GM19043 (cell line): ENCODE results near the gene MCM9.

ENCODE experiments used
- ATAC-seq: cut with Tn5 transposase; IDR thresholded peaks from one replicate; pipeline ENCODE4 v1.9.1; 2021; ENCODE audit warnings: low read depth; ENCODE audit not compliant: unreplicated experiment

The MCM9 gene

DNA sequence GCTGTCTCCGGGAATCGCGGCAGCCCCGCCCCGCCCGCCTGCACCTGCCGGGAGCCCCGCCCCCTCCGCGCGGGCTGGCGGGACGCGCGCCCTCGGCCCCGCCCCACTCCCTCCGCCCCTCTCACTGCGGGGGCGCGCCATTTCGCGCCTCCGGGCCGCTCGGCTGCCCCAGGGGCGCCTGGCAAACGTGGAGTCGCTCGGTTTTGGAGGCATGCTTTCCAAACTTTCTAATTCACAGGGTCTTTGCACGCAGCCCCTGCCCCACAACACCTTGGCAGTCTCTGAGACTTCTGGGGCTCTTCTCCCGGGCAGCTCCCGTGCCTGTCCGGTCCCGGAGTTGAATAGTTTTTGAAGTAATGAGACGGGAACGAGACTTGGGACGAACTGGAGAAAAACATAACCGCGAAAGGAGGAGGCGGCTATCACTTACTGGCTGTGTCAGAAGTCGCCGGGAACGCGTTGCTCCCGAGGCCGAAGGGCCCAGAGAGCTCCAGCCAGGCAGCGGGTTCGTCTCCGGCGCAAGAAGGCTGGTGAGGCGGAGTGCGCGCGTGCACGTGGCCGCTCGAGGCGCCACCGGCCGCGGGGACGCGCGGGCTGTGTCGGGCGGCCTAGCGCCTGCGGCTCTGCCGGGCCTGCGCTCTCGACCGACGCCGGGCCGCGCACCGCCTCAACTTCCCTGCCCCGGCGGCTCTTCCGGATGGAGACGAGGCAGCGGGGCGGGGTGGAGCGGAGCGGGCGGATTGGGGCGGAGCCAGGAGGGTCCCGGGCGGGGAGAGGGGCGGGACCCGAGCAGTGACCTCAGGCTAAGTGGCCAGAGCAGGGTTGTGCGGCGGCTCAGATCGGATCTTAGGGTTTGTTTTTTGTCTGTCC lies at the start of gene MCM9:
MCM9 (minus strand) TSS at position 699 of the 870 bp plus-strand sequence. CDS start 3,436 bp downstream, outside the sequence.
- peak; percentile 95 for ATAC-seq

DNA sequence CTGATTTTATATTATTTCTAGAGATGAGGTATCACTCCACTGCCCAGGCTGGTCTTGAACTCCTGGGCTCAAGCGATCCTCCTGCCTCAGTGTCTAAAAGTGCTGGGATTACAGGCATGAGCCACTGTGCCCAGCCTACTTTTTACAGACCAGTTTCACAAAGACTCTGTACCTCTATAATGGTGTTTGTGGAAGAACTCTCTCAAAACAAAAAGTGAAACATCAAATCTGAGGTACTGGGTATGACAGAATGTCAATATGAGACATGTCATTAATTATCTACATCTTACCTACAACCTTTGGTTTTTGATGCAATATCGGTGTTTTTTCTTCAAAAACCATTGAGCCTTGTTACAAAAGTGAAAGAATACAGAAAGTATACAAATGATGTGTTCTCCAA lies 49.4 kb upstream of the MCM9 start:
- no peak for ATAC-seq

DNA sequence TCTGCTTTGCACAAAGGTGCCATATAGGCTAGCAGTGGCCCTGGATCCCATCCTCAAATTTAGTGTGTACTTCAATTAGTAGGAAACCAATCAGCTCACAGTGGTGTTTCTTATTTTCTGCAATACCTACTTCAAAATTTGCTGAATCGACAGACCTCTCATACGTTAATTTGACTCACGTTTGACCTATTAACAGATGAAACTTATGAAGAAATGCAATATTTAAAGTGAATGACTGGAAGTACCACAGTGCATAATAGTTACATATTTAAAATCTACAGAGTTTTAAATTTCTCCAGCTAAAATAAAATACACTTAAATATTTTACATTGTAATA lies 47.6 kb upstream of the MCM9 start:
- ATAC-seq = no peak

DNA sequence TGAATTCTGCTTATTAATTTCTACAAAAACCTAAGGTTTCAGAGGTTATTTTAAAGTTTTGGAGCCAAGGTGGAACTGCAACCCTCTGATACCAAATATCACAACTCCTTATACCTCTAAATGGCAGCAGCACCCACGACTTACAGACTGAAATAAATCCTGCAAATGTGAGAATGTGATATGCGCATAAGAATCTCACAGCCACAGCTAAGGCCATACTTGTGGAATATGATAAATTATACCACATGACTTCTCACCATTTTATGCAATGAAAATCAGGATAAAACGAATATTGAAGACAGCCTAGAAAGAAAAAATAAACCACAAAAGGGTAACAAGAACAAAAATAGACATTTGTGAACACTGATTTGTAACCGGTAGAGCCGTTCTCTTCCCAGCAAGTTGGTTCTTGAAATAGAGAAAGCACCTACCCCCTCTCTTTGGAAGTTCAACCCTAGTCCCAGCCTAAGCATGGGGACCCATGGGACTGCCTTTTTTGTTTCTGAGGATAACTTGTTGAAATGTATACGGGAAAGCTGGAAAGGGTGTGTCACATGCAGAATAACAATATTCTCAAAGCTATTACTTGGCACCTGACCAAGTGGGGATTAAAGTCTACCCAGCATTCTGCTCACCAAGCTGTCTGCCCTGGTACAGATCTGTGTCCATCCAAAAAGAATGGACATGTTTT lies 47.1 kb upstream of the MCM9 start:
- no peak for ATAC-seq

DNA sequence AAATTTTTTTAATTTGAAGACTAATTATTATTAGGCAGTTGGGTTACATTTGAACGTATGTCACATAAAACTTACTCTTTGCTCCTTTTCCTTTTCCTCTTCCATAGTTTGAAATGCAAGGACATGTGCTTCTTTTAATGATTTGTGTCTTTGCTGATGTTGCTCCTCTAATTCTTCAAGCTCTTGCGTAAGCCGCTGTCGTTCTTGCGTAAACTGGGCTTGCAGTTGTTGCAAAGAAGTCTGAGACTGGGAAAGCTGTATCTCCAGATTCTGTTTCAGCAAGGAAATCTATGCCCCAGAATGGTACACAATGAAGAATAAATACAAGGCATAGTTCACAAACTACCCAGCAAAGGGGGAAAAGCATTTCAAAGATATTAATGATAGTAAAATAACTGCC lies 45.1 kb upstream of the MCM9 start:
- no peak for ATAC-seq

DNA sequence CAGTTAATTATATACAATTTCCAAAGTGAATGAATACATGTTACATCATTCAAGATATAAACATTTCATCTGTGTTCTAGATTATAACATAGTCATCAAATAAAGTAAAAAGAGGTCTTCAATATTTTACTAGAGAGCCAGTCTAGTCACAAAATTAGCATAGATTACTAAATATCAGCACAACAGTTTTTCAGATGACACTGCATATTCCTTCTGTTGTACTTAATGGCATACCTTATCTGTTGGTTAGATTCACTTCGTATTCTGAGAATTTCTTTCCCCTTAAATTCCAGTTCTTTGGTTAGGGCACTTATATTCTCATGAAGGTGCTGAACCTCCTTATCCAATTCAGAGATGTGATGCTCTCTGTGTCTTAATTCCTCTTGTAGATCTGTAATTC lies 39.8 kb upstream of the MCM9 start:
- ATAC-seq = no peak

DNA sequence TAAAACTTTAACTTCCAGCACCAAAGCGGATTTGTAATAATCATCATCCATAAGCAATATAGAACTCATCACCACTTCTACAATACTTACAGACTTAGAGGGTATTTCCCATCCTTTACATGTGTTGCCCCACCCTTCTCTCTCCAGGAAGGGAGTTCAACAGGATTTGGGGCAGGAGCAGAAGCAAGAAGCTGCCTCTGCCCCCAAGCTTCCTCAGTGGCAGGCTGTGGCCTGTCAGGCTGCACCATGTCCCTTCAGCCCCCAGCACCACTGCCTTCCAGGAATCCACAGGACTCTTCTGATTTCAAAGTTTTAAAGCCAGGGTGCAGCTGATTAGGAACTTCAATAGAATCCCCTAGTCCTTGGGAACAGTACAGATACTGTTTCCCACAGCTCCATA lies 36.7 kb upstream of the MCM9 start:
- no peak for ATAC-seq

DNA sequence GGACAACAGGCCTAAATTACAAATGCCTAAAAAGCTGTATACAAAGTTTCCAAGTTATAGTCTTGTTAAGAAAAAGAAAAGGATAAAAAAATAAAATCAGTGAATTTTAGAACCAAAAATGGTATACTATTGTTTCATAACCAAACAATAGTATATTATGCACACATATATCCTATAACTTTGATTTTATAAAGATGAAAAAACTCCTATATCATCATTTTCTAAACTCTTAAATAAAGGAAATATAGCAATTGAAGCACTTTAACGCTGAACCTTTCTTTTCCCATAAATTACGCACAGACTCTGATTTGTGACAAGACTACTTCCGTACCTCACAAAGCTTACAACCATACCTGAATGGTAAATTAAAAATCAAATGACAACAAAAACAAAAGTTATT lies 35.9 kb upstream of the MCM9 start:
- no peak for ATAC-seq

DNA sequence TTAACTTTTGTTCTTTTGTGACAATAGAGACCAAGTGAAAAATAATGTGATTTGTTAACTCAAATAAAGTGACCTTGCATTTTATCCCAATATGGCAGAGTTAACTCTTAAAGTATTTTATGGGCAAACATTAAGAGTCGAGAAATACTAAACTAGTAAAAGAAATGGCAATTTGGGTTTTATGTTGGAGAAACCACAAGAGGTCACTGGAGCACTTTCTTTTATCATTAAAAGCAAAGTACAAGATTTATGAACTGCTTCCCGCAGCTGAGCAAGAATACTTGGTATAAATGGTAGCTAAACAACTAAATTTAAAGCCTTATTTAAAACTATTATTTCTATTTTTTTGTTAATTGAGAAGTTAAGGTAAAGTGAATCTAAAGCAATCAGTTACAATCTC lies 33.5 kb upstream of the MCM9 start:
- ATAC-seq = no peak

DNA sequence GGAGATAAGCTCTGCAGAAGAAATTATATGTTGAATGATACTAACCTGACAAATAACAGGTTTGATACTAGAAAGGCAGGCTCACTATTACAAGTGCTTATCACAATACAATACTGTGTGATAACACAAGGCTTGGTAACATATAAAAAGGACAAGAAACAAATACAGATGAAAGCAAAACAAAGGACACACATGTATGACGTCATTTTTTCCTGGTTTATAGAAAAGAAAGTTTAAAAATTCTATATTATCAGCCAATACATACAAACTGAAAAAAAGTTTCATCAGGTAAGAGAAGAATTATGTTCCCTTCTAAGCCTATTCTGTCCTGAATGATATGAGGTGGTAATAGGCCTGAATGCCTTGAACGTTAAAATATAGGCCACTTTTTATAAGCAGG lies 32.3 kb upstream of the MCM9 start:
- no peak for ATAC-seq

DNA sequence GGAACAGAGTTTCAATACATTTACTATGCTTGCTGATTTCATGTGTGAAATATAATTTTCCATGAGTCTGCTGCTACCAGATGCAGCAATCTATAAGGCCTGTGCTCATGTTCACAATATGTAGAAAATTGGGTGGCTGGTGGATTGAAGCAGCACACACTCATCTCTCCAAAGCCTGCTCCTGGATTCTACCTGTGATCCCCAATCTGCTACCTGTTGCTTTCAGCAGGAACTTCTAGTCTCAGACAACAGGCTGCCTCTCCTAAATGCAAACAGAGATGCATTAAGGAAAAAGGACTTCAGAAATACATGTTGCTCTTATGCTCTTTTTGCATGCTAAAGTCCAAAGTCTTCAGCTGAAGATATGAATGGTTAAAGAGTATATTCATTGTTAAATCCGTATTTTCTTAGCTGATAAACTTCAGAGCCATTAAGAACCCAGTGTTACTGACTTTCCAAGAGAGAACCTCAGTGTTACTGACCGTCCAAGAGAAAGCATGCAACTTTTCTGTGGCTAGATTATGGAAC lies 30.9 kb upstream of the MCM9 start:
- ATAC-seq = no peak

DNA sequence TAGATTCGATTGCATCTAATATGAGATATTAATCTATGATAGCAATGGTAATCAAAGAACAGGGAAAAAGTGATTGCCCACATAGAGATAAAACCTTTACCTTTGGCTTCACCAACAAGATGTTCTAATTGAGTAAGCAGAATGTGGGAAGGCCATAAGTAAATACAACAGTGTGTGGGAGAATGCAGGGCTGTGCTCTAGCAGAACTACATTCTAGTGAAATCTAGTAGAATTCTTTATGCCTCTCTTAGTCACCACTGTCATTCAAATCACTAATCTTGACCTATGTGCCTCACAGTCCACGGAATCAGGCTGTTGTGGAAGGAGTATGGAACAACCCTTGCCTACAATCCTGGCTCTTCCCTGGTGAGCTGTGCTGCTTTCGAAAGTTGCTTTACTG lies 30.4 kb upstream of the MCM9 start:
- ATAC-seq = no peak

DNA sequence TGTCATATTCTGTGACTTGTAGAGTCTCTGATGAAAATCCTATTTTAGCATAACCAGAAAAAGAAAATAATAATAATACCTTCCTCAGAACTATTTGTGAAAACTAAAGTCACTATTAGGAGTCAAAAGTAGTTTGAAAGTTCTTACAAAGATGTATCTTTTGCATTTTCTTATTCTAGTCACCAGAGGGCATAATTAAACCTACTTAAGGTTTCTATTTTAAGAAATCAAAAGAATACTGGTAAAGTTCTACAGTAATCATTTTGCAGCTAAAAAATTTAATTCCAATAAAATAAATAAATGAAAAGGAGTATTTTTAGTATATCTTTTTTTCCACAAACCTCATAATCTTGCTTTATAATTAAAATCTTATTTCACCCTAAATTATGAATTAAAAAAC lies 28.0 kb upstream of the MCM9 start:
- no peak for ATAC-seq

DNA sequence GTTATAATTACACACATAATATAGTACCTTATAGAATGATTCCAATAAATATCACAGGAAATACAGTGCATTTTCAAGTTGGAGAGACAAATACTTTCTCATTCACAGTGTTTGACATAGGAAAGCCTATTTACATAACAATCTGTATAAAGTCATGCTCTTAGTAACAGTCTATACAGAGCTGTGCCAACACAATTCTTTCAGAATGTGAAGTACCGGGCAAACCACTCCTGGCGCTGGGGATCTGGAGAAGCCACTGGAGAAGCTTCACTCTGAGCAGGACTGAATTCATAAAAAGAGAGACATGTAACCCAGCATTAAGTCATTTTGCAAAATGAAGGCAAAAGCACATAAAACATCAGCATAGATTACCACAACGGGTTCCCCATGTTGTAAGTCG lies 24.9 kb upstream of the MCM9 start:
- ATAC-seq = no peak

DNA sequence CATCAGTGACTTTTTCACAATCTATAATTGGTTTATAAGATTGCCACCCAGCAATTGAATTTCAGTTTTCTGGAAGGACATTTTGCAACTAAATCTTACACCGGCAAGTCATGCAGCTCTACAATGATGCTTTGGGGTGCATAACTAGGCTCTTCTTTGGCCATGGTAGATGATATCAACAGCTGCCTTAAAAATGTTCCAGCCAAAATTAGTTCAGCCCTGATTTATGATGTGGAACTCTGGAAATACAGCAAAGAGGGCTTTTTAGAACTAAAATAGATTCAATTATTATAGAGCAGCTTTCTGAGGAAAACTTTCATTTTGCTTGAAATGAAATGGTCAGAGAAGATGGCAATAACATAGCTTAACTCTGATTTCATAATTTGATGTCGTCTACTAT lies 18.4 kb upstream of the MCM9 start:
- no peak for ATAC-seq

DNA sequence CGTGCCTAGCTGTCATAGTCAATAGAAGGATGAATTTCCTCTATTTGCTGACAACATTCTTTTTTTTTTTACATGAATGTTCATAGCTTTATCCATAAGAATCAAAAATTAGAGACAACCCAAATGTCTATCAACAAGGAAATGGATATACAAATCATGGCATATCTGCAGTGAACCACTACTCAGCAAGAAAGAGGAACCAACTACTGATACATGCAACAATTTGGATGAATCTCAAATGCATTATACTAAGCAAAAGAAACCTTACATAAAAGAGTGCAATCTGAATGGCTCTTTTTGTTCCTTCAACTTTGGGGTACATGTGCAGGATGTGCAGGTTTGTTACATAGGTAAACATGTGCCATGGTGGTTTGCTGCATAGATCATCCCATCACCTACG lies 17.7 kb upstream of the MCM9 start:
- ATAC-seq = no peak

DNA sequence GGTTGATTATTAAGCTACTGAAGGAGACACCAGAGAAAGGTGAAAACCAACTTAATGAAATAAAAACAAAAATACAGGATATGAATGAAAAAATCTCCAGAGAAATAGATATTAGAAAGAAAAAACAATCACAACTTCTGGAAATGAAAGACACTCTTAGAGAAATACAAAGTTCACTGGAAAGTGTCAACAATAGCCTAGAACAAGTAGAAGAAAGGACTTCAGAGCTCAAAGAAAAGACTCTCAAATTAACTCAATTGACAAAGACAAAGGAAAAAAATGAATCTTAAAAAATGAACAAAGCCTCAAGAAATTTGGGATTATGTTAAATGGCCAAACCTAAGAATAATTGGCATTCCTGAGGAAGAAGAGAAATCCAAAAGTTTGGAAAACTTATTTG lies 10.3 kb upstream of the MCM9 start:
- no peak for ATAC-seq

DNA sequence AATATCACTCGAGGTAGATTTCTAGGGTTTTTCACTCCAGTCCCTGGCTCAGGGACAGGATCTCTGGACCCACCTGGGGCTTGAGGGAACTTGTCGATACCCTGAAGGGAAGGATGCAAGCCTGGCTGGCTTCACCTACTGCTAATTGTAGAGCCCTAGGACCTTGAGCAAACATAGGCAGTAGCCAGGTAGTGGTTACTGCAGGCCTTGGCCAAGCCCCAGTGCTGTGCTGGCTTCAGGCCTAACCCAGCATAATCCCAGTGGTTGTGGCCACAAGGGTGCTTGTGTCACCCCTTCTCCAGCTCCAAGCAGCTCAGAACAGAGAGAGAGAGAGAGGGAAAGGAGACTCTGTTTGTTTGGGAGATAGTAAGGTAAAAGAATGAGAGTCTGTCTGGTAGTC lies 5.8 kb upstream of the MCM9 start:
- ATAC-seq = no peak

DNA sequence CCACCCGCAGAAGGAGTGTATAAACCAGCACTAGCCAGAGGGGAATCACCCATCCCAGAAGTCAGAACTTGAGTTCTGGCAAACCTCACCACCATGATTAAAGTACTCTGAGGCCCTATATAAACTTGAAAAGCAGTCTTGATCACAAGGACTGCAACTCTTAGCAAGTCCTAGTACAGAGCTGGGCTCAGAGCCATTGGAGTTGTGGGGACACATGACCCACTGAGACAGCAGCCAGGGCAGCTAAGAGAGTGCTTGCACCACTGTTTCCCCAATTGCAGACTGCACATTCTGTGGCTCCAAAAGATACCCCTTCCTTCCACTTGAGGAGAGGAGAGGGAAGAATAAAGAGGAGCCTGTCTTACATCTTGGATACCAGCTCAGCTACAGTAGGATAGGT lies 4.7 kb upstream of the MCM9 start:
- no peak for ATAC-seq

DNA sequence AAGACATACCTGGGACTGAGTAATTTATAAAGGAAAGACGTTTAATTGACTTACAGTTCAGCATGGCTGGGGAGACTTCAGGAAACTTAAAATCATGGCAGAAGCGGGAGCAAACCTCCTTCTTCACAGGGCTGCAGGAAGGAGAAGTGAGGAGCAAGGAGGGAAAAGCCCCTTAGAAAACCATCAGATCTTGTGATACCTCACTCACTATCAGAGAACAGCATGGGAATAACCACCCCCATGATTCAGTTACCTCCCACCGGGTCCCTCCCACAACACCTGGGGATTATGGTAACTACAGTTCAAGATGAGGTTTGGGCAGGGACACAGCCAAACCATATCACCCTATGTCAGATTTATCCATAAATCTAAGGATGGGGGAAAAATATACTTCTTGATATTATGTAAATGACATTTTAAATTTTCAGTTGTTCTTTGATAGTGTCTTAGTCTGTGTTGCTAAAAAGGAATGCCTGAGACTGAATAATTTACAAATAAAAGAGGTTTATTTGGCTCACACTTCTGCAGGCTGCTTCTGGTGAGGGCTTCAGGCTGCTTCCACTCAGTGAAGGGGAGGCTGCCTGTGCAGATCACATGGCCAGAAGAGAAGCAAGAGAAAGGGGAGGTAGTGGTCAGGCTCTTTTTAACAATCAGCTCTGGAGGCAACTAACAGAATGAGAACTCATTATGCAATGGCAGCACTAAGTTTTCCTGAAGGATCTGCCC lies 1.2 kb upstream of the MCM9 start:
- no peak for ATAC-seq

DNA sequence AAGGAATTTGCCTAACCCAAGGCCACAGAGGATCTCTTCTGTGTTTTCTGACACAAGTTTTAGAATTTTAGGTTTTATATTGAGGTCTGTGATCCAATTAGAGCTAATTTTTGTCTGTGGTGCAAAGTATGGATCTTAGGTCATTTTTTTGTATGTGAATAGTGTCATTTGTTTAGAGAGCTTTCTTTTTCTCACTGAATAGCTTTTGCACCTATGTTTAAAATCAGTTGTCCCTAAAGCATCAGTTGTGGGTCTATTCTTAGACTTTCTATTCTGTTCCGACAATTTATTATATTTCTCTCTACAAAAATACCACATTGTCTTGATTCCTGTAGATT lies 341 bp upstream of the MCM9 start:
- peak; percentile 4 for ATAC-seq
